Astrocyte of the spinal cord (primary cell): Measurements from ENCODE around the gene LMX1A.
A peak's percentile ranks its signal among the peaks of the same experiment; 100 is the strongest.

ENCODE experiments used
- DNase-seq: peaks from one replicate; pipeline ENCODE4 v3.0.0; 2011; ENCODE audit warnings: low read depth, low spot score
- H3K4me3 ChIP-seq: 2 replicates; pipeline ENCODE4 v1.5.1; 2011; ENCODE audit warnings: low read depth, mild to moderate bottlenecking, low read length, moderate library complexity
- in situ Hi-C: cut with HindIII; loops from 2 replicates; pipeline ENCODE4 v1.10.0; 2017; ENCODE audit warnings: low sequenced_read_pairs
- TF ChIP-seq, protein P1 (sequence below): IDR thresholded peaks from 2 replicates; pipeline ENCODE4 v1.5.1; 2012; ENCODE audit warnings: low read depth, mild to moderate bottlenecking, low read length, inconsistent platforms

LMX1A gene

GRCh38 chr1:165381745-165382505 is 25.4 kb upstream of the LMX1A start:
- TF ChIP-seq, protein P1, sequence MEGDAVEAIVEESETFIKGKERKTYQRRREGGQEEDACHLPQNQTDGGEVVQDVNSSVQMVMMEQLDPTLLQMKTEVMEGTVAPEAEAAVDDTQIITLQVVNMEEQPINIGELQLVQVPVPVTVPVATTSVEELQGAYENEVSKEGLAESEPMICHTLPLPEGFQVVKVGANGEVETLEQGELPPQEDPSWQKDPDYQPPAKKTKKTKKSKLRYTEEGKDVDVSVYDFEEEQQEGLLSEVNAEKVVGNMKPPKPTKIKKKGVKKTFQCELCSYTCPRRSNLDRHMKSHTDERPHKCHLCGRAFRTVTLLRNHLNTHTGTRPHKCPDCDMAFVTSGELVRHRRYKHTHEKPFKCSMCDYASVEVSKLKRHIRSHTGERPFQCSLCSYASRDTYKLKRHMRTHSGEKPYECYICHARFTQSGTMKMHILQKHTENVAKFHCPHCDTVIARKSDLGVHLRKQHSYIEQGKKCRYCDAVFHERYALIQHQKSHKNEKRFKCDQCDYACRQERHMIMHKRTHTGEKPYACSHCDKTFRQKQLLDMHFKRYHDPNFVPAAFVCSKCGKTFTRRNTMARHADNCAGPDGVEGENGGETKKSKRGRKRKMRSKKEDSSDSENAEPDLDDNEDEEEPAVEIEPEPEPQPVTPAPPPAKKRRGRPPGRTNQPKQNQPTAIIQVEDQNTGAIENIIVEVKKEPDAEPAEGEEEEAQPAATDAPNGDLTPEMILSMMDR, result no peak
- H3K4me3 ChIP-seq, result no peak overlapping the region
- in situ Hi-C loops, result no loop called here
- no peak for DNase-seq

- TF ChIP-seq, protein P1, result no peak
- no peak for DNase-seq
- peak overlapping the region; percentile 18 for H3K4me3 ChIP-seq
- in situ Hi-C loops, result no loop called here
Measured at GRCh38 chr1:165376811-165377311, 20.3 kb upstream of the LMX1A start.

GRCh38 chr1:165376041-165376810 is 19.7 kb upstream of the LMX1A start:
- in situ Hi-C loops, result no loop called here
- TF ChIP-seq, protein P1, result no peak
- peak; percentile 77 for DNase-seq
- peak overlapping the region; percentile 18 for H3K4me3 ChIP-seq

- no peak overlapping the region for H3K4me3 ChIP-seq
- in situ Hi-C loops, result no loop called here
- TF ChIP-seq, protein P1, result no peak
- no peak for DNase-seq
Measured at GRCh38 chr1:165375623-165376022, 19.1 kb upstream of the LMX1A start.

DNA sequence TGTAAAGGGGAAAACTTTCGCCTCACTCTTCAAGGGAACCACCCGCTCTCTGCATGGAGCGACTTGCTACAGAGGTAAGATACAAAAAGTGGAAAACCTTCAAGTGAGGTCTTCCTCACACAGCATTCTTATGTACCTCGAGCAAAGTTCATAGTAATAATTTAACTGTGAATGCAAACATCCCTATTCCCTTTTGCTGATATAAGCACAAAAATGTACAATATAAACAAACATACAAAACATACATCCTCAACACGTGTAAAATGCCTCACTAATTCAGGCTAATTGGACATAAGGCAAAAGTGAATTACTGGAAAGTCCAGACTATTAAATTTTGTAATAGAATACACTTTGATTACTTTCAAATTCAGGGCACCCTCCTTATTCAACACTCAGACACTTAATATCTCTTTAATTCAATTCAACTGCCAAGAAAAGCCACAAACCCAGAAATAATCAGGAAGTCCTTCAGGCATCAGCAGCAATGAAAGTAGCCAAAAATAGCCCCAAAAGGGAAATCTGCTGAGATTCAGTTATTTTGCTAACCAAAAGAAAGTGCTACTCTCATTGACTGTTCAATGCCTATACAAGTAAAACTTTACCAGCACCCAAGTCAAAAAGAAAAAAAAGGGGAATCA is 15.2 kb upstream of the LMX1A start:
- DNase-seq, result no peak
- no peak overlapping the region for H3K4me3 ChIP-seq
- TF ChIP-seq, protein P1, result no peak
- in situ Hi-C loops, result no loop called here

DNA sequence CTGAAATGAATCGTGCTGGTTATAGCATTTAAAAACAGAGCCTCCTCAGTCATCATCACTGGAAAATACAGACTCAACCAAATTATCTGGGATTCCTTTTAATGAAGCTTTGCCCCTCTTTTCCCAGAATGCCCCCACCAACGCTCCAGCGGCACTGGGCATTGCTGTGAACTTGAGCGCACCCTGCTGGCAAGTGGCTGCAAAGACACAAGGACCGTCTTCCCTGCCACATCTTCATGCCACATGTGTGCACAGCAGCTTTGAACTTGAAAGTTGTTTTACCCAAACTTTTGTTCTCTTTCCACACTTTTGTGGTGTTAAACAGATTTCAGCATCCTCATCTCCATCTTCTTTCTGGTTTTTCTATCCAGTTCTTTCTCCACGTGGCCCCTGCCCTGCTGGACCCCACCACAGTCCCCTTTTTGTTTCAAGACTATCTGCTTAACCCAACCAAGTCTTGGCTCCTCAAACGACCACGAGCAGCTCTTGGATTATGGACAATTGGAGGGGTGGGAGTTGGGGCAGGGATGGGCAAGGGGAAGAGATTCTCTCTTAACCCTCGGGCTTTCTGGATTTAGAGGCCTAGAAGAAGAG is 12.8 kb upstream of the LMX1A start:
- in situ Hi-C loops, result no loop called here
- DNase-seq, result no peak
- no peak overlapping the region for H3K4me3 ChIP-seq
- TF ChIP-seq, protein P1, result peak; percentile 90
